Forelimb muscle (tissue), 1 donor: Measurements from ENCODE around the gene BRIP1. TPM values are rescaled to one million over a fixed set of nuclear protein-coding genes. Genes with fewer than 3 reads are reported as not detected.

ENCODE experiments used
- DNase-seq: peaks from one replicate; pipeline ENCODE4 v3.0.0-alpha.2; 2013; ENCODE audit warnings: low read depth
- polyA plus RNA-seq: library from polyadenylated mRNA; unstranded; fragments of 120-200 nt; gene quantifications from one replicate; pipeline ENCODE4 v1.2.1, GENCODE V29; 2013; ENCODE audit not compliant: insufficient read length

BRIP1 gene
- polyA plus RNA-seq, 1 donor = 3.8 TPM

GRCh38 chr17:61632826-61633225, 230.5 kb downstream of the BRIP1 start:
- DNase-seq = no peak

- DNase-seq = no peak
Observed at GRCh38 chr17:61631800-61632199, 231.5 kb downstream of the BRIP1 start.

Other genes with a start within 250 kb of the BRIP1 start
- 11.0 TPM for gene INTS2, start 64.5 kb upstream of the BRIP1 start, polyA plus RNA-seq
- gene MED13, start 201.8 kb upstream of the BRIP1 start, polyA plus RNA-seq = 26.2 TPM